ENCODE measurements around the gene MACIR.

MACIR gene

GRCh38 chr5:103243665-103244064, 14.9 kb upstream of the MACIR start:
- no peak for DNase-seq
- intact Hi-C loops (cut with DNase I): no loop called here

- no peak for DNase-seq
- intact Hi-C loops (cut with DNase I): no loop called here
These were observed 14.2 kb upstream of the MACIR start for GRCh38 chr5:103244398-103244797.

GRCh38 chr5:103245761-103246160, 12.8 kb upstream of the MACIR start:
- intact Hi-C loops (cut with DNase I): no loop called here
- no peak for DNase-seq

GRCh38 chr5:103247118-103247517, 11.4 kb upstream of the MACIR start:
- intact Hi-C loops (cut with DNase I): no loop called here
- DNase-seq: no peak

- intact Hi-C loops (cut with DNase I): no loop called here
- DNase-seq: no peak
These were observed 9.5 kb upstream of the MACIR start for GRCh38 chr5:103249068-103249467.

GRCh38 chr5:103254921-103255320, 3.6 kb upstream of the MACIR start:
- intact Hi-C loops (cut with DNase I): loop anchor here (1.0 to 10.0 kb wide), 2 partner anchors 140 to 220 kb away; no protein-coding TSS in a partner anchor
- no peak for DNase-seq

- intact Hi-C loops (cut with DNase I): loop anchor here (10.0 kb wide), 1 partner anchor 141 kb away; no protein-coding TSS in a partner anchor
These were observed 2.9 kb upstream of the MACIR start for GRCh38 chr5:103255691-103256090.

GRCh38 chr5:103256178-103256577, 2.4 kb upstream of the MACIR start:
- intact Hi-C loops (cut with DNase I): loop anchor here (10.0 kb wide), 1 partner anchor 141 kb away; no protein-coding TSS in a partner anchor
- DNase-seq: peak in 3 of 10 donors; percentile 24 to 59 (median 29)

More at GRCh38 chr5:103255691-103256090, 2.9 kb upstream of the MACIR start:
- peak in 1 of 10 donors; percentile 52 for DNase-seq

GRCh38 chr5:103258957-103259704, 568 bp downstream of the MACIR start:
- DNase-seq: peak; percentile 46 to 93 (median 60)
- intact Hi-C loops (cut with DNase I): loop anchor here (2.0 to 10.0 kb wide), 2 partner anchors 32 to 144 kb away; no protein-coding TSS in a partner anchor

- intact Hi-C loops (cut with DNase I): loop anchor here (2.0 to 10.0 kb wide), 2 partner anchors 31 to 145 kb away; no protein-coding TSS in a partner anchor
- DNase-seq: peak in 7 of 10 donors; percentile 18 to 89 (median 44)
These were observed 1.3 kb downstream of the MACIR start for GRCh38 chr5:103259705-103260355.

GRCh38 chr5:103260951-103261350, 2.4 kb downstream of the MACIR start:
- intact Hi-C loops (cut with DNase I): no loop called here
- DNase-seq: no peak

- intact Hi-C loops (cut with DNase I): no loop called here
- no peak for DNase-seq
These were observed 3.9 kb downstream of the MACIR start for GRCh38 chr5:103262422-103262871.

GRCh38 chr5:103263054-103263453, 4.5 kb downstream of the MACIR start:
- no peak for DNase-seq
- intact Hi-C loops (cut with DNase I): no loop called here

- DNase-seq: no peak
- intact Hi-C loops (cut with DNase I): no loop called here
These were observed 5.9 kb downstream of the MACIR start for GRCh38 chr5:103264508-103264907.

- intact Hi-C loops (cut with DNase I): no loop called here
These were observed 12.0 kb downstream of the MACIR start for GRCh38 chr5:103270581-103270980.

GRCh38 chr5:103271570-103272289, 13.2 kb downstream of the MACIR start:
- intact Hi-C loops (cut with DNase I): no loop called here
- no peak for DNase-seq

More at GRCh38 chr5:103270581-103270980, 12.0 kb downstream of the MACIR start:
- no peak for DNase-seq

- intact Hi-C loops (cut with DNase I): no loop called here
- no peak for DNase-seq
These were observed 13.8 kb downstream of the MACIR start for GRCh38 chr5:103272377-103272776.

- DNase-seq: no peak
- intact Hi-C loops (cut with DNase I): no loop called here
These were observed 15.4 kb downstream of the MACIR start for GRCh38 chr5:103273952-103274351.

GRCh38 chr5:103275851-103276250, 17.3 kb downstream of the MACIR start:
- DNase-seq: peak in 2 of 10 donors; percentile 59 to 64
- intact Hi-C loops (cut with DNase I): no loop called here

GRCh38 chr5:103280967-103281366, 22.4 kb downstream of the MACIR start:
- DNase-seq: no peak
- intact Hi-C loops (cut with DNase I): no loop called here

GRCh38 chr5:103283120-103283519, 24.6 kb downstream of the MACIR start:
- DNase-seq: no peak
- intact Hi-C loops (cut with DNase I): no loop called here

Data from posterior cingulate gyrus (tissue), 11 donors.